Dedifferentiated amniotic fluid mesenchymal stem cell (primary cell): ENCODE data around the gene SORCS2.
A peak's percentile ranks its signal among the peaks of the same experiment; 100 is the strongest.

Experiments used
- DNase-seq: peaks from one replicate; pipeline ENCODE4 v3.0.0-alpha.2; 2016; ENCODE audit errors: extremely low spot score

The SORCS2 gene

DNA sequence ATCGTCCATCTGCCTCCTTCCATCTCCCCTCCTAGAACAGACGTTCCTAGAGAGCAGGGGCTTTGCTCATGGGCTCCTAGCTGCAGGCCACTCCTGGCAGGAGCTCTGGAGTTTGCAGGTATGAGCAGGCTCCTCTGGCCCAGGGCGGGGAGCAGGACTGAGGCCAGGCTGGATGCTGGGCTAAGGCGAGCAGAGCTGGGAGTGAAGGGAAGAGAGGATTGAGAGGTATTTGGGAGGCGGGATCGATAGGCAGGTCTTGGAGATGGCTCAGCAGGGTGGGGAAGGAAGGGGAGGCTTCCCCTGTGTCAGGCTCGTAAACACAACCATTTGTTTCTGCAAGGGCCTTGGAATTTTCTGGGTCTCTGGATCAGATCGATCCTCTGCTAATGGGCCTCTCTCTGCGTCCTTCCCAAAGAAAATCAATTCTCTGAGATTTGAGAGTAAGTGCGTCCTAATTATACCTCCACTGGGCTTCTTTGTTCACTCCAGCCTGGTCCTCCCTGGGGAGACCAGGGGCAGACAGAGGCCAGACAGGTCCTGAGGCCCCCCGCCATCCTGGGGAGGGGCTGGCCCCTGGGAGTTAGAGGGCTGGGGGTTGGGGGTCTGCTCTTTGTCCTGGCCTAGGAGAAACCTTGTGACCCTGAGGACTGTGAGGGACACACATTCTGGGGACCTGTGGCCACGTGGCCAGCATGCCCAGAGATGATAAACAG, 337.2 kb downstream of the SORCS2 start:
- DNase-seq, result no peak

DNA sequence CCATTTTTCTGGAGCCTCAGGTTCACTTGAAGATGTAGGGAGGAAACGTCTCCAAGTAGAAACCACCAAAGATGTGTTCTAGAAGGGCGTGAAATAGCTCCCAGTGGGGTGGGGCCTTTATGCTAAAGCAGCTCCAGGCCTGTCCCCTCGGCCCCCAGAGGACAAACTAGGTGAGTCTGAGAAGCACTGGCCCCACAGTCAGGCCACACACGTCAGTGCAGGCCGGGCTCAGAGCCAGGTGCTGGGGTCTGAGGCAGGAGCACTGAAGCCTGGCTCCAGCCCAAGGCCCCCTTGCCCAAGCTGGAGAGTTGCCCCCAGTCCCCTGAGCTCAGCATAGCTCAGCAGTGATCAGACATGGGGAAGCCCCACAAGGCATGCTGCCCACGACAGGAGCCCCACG, 337.7 kb downstream of the SORCS2 start:
- DNase-seq, result no peak

DNA sequence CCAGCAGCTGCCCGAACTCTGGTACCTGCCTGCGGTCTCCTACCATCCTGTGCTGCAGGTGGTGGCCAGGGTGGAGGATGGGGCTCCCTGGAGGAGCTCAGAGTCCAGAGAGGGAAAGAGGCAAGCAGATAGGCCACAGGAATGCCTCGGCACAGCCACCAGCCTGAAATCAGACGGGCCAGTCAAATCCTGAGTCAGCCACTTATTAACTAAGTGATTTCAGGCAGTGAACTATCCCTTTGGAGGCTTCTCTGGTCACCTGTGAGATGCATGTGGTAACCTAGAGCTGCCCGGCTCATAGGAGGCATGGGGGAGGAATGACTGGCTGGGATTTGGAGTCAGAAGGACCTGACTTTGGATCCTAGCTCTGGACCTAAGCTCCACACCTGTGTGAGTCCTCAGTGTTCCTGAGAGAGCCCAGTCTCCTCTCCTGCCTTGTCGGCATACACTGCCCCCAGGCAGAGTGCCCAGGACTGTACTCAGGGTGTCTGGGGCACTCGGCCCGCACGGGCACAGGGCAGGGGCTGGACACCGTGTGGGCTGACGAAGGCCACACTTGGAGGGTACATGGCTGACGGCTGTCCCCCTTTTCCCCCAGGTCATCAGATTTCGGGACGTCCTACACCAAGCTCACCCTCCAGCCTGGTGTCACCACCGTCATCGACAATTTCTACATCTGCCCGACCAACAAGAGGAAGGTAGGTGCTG, 338.7 kb downstream of the SORCS2 start:
- no peak for DNase-seq

DNA sequence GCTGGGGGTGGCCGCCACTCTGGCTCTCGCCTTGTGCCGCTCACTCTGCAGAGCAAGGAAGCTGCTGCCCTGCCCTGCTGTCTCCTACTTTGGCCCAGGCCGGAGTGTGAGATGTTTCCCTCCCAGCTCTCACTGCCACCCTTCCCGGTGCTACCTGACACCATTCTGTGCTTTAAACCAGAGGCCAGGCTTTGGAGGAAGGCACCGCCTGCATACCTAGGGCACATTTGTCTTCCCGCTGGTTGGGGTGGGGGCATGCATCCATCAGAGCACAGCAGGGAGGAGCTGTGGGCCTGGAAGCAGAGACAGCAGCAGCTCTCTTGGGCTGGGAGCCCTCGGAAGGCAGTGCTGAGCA, 339.3 kb downstream of the SORCS2 start:
- DNase-seq, result no peak

DNA sequence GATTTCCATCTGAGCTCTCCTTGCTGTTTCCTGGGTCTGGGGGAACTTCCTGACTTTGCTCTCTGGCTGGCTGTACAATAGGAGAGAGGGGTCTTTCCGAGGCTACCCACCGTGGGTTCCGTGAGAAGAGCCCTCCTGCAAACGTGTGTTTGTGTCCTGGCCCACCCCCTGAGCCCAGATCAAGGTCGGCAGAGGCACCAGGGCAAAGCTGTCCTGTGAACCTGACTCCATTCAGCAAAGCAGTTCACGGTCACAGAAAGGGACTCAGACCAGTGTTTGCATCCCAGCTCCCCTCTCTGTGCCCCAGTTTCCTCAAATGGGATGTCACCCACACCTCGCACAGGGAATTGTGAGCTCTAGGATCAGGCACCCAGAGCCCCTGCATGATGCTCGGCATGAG, 339.7 kb downstream of the SORCS2 start:
- no peak for DNase-seq

DNA sequence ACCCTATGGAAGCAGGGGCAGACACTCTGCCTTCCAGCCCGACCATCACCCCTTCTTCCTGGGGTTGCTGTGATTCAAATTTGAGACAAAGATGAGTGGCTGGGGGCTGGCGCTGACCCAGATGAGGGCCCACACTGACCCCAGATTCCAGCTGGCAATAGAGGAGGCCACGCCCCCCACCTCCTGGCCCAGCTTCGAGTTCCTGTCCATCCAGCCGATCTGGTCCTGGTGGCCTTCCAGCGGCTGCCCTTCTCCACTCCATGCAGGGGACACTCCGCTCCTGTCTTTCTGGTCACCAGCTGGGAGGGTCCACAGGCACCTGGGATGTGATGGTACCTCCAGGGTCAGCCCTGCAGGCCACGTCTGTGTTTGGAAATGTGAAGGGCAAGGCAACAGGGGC, 340.9 kb downstream of the SORCS2 start:
- no peak for DNase-seq

DNA sequence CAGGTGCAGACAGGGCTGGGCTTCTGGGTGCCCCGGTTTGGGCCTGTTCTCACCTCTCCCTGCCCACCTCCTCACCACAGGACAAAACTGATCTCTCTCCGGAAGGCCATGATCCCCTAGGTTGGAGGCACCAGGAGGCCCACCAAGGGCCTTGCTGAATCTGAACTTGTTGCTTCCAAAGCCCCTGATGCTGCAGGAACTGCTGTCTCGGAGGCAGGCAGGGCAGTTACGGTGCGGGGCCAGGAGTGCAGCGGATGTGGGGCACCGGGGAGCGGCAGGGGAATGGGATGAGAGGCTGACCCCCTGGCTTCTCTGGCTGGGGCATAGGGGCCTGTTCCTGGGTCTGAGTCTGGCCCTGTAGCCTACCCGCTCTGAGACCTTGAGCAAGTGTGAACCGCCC, 342.8 kb downstream of the SORCS2 start:
- DNase-seq, result no peak

DNA sequence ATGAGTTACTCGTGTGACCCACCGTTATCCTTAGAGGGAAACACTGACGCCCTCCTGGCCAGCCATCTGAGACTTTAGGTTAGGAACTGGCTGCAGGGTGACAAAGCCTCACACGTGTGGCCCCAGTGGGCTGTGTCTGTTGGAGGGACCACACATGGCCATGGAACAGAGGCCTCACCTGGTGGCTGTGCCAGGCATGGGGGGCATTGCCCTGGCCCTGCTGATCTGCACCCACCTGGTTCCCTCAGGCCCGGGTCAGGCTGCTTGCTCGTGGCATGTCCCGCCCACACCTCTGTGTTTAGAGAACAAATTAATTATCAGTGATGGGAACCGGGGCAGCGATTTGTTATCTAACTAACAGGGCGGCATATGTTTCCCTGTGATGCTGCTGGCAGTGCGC, 343.3 kb downstream of the SORCS2 start:
- DNase-seq, result no peak

DNA sequence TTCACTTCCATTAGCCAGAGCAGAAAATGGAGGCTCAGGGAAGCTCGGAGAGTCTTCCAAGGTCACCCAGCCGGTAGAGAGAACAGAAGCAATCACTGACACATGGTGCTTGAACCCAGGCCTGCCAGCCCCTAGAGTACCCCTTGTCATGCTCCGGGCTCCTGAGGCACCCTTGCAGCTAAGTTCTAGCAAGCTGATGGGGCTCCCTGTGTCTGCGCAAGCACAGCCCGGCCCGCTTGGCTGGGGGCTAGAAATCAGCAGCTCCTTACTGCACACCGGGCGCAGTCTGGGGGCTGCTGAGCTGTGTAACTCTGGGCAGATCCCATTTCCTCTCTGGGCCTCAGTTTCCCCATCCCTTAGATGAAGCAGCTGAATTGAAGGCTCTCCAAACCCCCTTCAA, 344.5 kb downstream of the SORCS2 start:
- no peak for DNase-seq

DNA sequence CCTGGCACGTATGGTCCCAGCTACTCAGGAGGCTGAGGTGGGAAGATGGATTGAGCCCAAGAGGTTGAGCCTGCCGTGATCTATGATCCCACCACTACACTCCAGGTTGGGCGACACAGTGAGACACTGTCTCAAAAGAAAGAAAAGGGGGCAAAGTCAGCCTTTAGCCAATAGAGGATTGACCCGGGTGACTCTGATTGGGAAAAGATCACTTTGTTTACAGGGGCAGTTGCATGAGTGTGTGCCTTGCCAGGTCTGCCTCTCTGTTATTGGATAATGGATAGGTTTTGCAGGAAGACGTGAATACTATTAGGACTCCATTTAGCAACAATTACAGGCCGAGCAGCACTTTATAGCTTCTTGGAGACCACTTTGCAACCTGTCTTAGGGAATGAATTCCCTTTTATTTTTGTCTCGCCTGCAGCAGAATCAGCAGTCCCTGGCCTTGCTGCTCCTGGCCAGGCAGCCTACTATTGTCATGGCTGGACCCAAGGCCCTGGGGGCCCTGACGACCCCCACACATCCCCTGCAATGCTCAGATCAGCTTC, 345.6 kb downstream of the SORCS2 start:
- no peak for DNase-seq

DNA sequence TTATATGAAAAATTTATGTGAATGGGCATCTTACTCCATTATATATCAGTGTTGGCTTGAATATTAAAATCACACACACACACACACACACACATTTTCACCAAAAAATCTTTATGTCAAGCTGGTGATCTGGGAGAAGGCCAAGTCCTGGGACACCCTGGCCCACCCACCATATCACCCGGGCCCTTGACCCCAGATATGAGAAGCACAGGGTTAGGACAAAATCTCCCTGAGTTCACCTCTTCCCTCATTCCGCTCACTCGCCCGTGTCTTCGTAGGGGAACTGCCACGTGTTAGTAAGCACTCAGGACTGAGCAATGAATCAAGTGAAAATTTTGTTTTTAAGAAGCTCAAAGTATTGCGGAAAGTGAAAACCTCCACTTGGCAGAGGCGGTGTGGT, 346.2 kb downstream of the SORCS2 start:
- DNase-seq, result no peak

DNA sequence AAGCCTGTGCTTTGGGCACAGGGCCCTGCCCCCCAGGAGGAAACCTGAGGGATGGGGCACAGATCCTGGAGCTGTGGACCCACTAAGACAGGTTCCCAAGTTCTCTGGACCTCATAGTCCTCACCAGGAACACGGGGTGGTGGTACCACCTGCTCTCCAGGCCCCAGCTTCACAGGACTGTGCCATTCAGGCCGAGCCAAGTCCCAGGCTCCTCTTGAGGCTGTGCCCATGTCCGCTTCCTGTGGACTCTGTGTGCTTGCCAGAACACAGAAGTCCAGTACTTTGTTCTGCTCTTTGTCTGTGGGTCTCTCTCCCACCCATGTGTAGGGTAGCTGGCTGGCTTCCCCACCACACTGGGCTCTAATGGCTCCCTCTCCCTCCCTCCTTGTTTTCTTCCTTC, 346.8 kb downstream of the SORCS2 start:
- no peak for DNase-seq

DNA sequence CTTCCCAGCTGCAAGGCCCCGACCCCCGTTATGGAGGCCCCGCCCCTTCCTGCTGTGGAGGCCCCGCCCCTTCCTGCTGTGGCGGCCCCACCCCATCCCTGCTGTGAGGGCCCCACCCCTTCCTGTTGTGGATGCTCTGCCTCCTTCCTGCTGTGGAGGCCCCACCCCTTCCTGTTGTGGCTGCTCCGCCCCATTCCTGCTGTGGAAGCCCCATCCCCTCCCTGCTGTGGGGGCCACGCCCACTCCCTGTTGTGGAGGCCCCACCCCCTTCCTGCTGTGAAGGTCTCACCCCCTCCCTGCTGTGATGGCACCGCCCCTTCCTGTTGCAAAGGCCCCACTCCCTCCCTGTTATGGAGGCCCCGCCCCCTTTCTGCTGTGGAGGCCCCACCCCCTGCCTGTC, 347.3 kb downstream of the SORCS2 start:
- no peak for DNase-seq

DNA sequence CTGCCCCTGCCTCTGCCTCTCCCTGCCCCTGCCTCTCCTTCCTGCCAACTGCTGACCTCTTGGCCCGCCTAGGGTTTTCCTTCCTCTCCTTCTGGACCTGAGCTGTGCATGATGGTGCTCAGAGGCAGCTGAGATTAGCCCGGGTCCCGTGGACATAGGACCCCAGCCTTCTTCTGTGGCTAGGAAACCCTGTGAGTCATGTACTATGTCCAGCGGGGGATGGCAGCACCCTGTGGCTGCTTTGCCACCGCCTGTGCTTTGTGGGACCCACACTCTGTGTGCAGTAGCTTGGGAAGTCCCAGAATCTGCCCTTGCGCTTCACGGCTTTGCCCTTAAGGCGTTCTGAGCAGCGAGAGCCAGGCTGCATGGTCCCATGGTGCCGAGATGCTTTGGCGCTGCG, 347.9 kb downstream of the SORCS2 start:
- DNase-seq, result no peak

DNA sequence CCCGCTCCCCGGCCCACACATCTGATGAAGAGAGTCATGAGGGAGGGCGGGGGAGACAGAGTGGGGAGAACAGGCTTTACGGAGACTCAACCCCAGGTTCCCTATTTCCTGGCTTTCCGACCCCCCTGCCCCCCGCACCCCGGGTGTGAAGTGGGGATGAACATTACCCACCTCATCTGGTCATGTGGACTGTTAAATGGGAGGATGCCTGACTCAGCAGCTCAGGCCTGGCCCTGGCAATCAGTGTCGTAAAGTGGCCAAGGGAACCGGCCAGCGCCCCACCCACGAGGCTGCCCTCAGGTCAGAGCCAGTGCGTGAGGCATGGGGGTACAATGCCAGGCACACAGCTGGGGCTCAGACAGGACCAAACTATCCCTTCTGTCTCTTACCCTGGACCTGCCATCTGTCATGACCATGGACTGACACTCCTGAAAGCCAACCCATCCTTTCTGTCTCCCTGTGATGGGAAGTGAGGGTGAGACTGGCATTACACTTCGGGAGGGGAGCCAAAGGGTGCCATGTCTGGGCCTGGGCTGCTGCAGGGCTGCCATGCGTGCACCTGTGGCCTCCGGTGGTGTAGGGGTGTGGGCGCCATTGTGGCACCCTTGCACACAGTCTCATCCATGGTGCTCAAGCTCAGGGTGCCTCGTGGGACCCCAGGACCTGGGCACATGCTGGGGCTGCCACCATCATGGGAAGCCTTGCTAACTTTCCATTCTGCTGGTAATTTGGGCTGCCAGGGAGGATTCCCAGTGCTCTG, 348.5 kb downstream of the SORCS2 start:
- DNase-seq, result no peak

DNA sequence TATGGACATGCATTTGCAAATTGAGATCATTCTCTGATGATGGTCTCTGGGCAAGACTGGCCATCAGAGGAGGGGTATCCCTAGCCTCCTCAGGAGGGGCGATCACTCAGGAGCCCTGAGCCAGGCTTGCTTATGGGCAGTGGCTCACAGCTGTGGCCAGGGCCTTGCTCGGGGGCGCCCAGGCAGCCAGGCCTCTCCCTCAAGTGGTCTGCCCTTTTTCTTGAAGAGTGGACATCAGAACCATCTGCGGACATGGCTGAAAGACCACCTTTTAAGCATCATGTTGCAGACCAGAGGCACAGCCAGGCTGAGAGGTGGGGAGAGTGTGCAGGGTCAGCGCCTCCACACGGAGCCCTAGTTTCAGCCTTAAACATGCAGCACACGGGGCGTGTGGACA, 349.1 kb downstream of the SORCS2 start:
- no peak for DNase-seq

DNA sequence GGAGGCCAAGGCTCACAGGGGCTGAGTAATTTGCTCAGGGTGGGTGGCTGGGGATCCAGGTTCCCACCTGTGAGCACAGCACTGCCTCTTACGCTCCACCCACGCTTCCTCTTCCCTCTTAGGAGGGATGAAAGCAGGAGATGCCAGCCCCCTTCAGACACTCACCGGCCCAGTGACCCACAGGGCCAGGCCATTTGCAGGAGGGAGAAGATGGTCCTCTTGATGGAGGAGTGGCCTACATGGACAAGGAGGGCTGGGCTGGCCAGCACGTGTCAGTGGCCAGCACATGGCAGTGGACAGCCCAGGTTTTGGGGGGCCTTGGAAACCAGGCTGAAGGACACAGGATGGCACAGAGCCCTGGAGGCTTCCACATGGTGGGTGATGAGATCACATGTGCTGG, 350.4 kb downstream of the SORCS2 start:
- DNase-seq, result no peak

DNA sequence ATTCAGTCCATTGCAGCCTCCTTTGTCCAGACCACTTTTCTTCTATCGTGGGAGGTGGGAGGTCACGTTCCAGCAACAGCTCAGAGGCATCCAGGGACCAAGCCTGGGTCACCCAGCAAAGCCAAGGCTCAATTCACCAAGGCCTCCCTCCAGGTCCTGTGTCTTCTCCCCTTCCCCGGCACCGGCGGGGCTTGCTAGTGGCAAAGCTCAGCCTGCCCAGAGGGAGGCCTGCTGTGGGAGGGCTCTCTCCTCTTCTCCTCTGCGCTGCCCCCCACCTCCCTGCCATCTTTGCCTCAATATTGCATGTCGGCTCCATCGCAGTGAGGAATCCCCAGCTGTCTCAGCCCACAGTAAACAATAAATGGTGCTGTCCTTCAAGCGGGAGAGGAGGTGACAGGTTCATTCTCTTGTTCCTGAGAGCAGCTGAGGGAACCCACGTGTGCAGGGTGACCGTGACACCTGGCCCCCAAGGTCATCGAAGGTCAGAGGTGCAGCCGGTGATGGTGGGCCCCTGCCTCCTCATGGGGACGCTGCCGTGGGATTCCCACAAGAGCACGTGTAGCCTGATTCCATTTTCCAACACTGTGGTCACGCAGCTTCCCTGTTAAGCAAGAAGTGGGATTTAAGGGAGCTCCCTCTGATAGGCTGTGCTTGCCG, 353.9 kb downstream of the SORCS2 start:
- no peak for DNase-seq

DNA sequence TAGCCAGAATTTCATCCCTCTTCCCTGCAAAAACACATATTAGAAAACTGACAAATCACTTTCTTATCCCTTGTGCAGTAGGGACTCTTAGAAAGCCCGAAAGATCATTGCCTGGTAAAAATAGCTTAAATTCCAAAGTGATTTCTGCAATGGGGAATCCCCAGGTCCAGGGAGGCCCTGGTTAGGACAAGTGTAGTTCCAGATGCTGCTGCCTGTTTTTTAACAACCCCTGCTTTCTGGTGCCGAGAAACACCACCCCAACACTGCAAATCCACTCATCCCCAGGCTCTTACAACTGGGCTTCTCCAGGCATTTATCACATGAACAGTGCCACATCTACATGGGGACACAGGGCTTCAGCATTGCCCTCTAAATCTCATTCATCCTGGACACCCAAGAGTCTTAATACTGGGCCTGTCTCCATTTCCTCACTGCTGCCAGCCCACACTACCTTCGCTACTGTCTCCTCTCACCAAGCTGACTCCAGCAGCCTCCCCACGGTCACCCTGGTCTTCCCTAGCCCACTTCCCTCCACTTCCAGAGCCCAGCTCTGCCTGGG, 354.6 kb downstream of the SORCS2 start:
- peak; percentile 61 for DNase-seq

DNA sequence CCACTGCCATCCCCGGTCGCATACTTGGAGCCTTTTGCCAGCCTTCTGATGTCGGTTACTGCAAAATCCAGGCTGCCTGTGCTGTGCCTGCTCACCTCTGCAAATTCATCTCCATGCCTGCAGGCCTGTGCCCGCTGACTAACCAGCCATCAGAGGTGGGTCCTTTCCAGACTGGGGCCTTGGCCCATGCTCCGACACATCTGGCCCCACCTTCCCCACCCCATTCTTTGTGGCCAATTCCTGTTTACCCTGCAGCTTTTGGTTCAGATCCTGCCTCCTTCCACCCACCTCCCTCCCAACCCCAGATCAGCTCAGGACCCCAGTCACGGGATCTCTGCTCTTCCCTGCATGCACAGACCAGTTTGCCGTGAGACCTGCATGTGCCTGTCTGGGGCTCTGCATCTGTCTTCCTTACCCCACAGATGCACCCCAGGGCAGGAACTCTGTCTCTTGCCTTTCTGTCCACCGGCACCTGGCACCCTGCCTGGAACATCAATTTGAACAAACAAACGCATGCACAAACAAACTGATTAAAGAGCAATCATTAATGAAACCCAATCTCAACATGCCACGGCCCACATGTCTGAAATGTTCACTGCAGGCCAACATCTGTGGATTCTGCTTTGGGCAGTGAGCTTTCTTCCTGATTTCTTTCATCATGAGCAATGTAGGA, 355.2 kb downstream of the SORCS2 start:
- DNase-seq, result no peak

DNA sequence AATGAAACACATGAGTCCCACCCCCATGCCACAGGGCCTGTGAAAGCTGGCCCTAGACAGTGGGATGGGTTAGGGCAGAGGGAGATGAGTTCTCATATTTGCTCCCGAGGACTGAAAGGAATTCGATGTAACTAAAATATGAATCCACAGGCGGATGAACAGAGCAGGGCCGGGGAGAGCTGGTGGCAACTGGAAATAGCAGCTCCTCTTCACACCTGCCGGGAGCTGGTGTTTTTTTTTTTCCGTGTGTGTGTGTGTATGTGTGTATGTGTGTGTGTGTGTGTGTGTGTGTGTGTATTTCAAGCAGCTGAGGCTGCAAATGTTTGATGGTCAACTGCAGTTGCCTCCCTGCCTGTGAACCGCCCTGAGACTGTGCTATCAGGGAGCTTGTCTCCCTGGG, 357.5 kb downstream of the SORCS2 start:
- no peak for DNase-seq
